Right lobe of liver (tissue), 6 donors: ENCODE data around the gene PARVB. TPM values are rescaled to one million over a fixed set of nuclear protein-coding genes. Genes with fewer than 3 reads are reported as not detected.

Source experiments
- ATAC-seq, 4 donors: fragments of 200-7000 bp; cut with Tn5 transposase; one replicate each; pipeline ENCODE4 v1.9.1; 2020; ENCODE audit warnings: mild to moderate bottlenecking in 4 of 4, moderate library complexity in 4 of 4
- DNase-seq, 3 donors: peaks; one replicate each; pipeline ENCODE4 v3.0.0-alpha.2; 2020
- H3K27ac ChIP-seq, 3 donors: fragments of 200-600 bp; one replicate each; pipeline ENCODE4 v1.8.0; 2022
- H3K27me3 ChIP-seq, 2 donors: fragments of 200-600 bp; one replicate each; pipeline ENCODE4 v1.8.0; 2022
- H3K36me3 ChIP-seq, 4 donors: fragments of 200-600 bp; sonication (generic) in 1 of 4; one replicate each; pipeline versions ENCODE4 v1.5.1 to v1.8.0; 2017 to 2022; ENCODE audit warnings: control low read depth in 1 of 4
- H3K4me1 ChIP-seq, 4 donors: fragments of 200-600 bp; sonication (generic) in 1 of 4; one replicate each; pipeline versions ENCODE4 v1.5.1 to v1.8.0; 2017 to 2022; ENCODE audit warnings: control low read depth in 1 of 4
- H3K4me3 ChIP-seq, 3 donors: fragments of 200-600 bp; one replicate each; pipeline ENCODE4 v1.8.0; 2022
- H3K9me3 ChIP-seq, 4 donors: fragments of 200-600 bp; sonication (generic) in 1 of 4; one replicate each; pipeline versions ENCODE4 v1.5.1 to v1.8.0; 2017 to 2022; ENCODE audit warnings: control low read depth in 1 of 4
- CTCF ChIP-seq, 4 donors: fragments of 200-600 bp in 3 of 4; fragments of 450-650 bp in 1 of 4; IDR thresholded peaks; one replicate each; pipeline versions ENCODE4 v1.5.1 to v1.8.0; 2016 to 2022; ENCODE audit warnings: antibody characterized with exemption in 4 of 4, mild to moderate bottlenecking in 2 of 4
- POLR2A ChIP-seq: fragments of 450-650 bp; IDR thresholded peaks from one replicate; pipeline ENCODE4 v1.6.1; 2017; ENCODE audit warnings: antibody characterized with exemption, mild to moderate bottlenecking
- WGBS: methylation state at CpG from one replicate; pipeline ENCODE4 v1.1.6; 2018; ENCODE audit warnings: low coverage, low lambda C conversion rate; ENCODE audit not compliant: insufficient coverage; ENCODE audit errors: missing lambda C conversion rate; 5-methylcytosine and 5-hydroxymethylcytosine counted together
- intact Hi-C, 2 donors: fragments of 100-400 bp; cut with DNase I; formaldehyde crosslinking; loops; one replicate each; pipeline versions ENCODE4 v1.11.2 to v1.14.1; 2022
- total RNA-seq, 6 experiments: library from RNA; depleted of rRNA in 2 of 6; stranded (reverse); fragments of >200 nt in 2 of 6; fragmentation: NEBNext Ultra II Directional in 3 of 6; extraction: Animal tissue kit (Norgen Biotek cat#: 25700) in 3 of 6; gene quantifications; one replicate each; pipeline versions ENCODE4 v1.1.0 to v1.2.4, GENCODE V29; 2016 to 2023
- donor health status: DM: no; HTN: yes; CAD: no.
- donor health status: DM: no; HTN: no; CAD: no.
- donor health status: DM: no; HTN: no; CAD: no.
- donor health status: DM: no; HTN: yes; CAD: no.
- donor health status: DM: no; HTN: yes; CAD: no.

The PARVB gene
- total RNA-seq, 6 experiments from 2014 or later, result 14.2 to 21.3 (median 15.2) TPM

GRCh38 chr22:44153710-44154109 lies 129.6 kb downstream of the PARVB start:
- Histone ChIP-seq H3K27ac (no peak overlapping the region), H3K4me1 (no peaks in the 10 kb centered on the region), H3K36me3 (no peaks in the 10 kb centered on the region), H3K4me3 (no peak overlapping the region), H3K9me3 (no peaks in the 10 kb centered on the region), H3K27me3 (no peaks in the 10 kb centered on the region)
- WGBS, result 59% methylated on average over 8 of the region's 10 CpGs
- no peak for DNase-seq
- intact Hi-C loops, result no loop called here
- no peak for ATAC-seq
- no peak for TF ChIP-seq POLR2A
- no peak for TF ChIP-seq CTCF (IDR thresholded peaks at IDR 0.05)

- ATAC-seq, result no peak
- H3K4me3 ChIP-seq, result no peak overlapping the region
- no peaks in the 10 kb centered on the region for H3K9me3 ChIP-seq
- no peak overlapping the region for H3K27ac ChIP-seq
- TF ChIP-seq POLR2A, result no peak
- no peak for TF ChIP-seq CTCF (IDR thresholded peaks at IDR 0.05)
- intact Hi-C loops, result no loop called here
- H3K36me3 ChIP-seq, result no peaks in the 10 kb centered on the region
- H3K27me3 ChIP-seq, result no peaks in the 10 kb centered on the region
- DNase-seq, result no peak
- H3K4me1 ChIP-seq, result no peaks in the 10 kb centered on the region
- WGBS, result 14% methylated on average over 2 of the region's 2 CpGs
Observed at GRCh38 chr22:44154436-44154942, 130.4 kb downstream of the PARVB start.

GRCh38 chr22:44155115-44155514 lies 131.0 kb downstream of the PARVB start:
- no peaks in the 10 kb centered on the region for H3K4me1 ChIP-seq
- intact Hi-C loops, result no loop called here
- ATAC-seq, result peak in 1 of 4 donors; percentile 26
- WGBS, result no CpG with 5 or more reads among the region's 14 CpGs
- DNase-seq, result no peak
- no peaks in the 10 kb centered on the region for H3K36me3 ChIP-seq
- H3K4me3 ChIP-seq, result no peak overlapping the region
- no peaks in the 10 kb centered on the region for H3K27me3 ChIP-seq
- no peak overlapping the region for H3K27ac ChIP-seq
- TF ChIP-seq CTCF (IDR thresholded peaks at IDR 0.05) (no peak), POLR2A (no peak)
- no peaks in the 10 kb centered on the region for H3K9me3 ChIP-seq

- Histone ChIP-seq H3K36me3 (no peaks in the 10 kb centered on the region), H3K9me3 (no peaks in the 10 kb centered on the region), H3K4me1 (no peaks in the 10 kb centered on the region), H3K27ac (no peak overlapping the region), H3K4me3 (no peak overlapping the region), H3K27me3 (no peaks in the 10 kb centered on the region)
- ATAC-seq, result no peak
- 89% methylated on average over 9 of the region's 13 CpGs for WGBS
- intact Hi-C loops, result no loop called here
- TF ChIP-seq CTCF (IDR thresholded peaks at IDR 0.05), result no peak
- TF ChIP-seq POLR2A, result no peak
- no peak for DNase-seq
Observed at GRCh38 chr22:44157916-44158618, 134.0 kb downstream of the PARVB start.
